SU-DHL-6 (cell line): ENCODE results near the gene FBXW4.

Experiments used
- CTCF ChIP-seq: fragments of 200-600 bp; sonication (generic); IDR thresholded peaks from one replicate; pipeline ENCODE4 v1.5.1; 2017; ENCODE audit warnings: antibody characterized with exemption, mild to moderate bottlenecking, low read length, moderate library complexity; ENCODE audit not compliant: insufficient read depth, poor library complexity, severe bottlenecking
- EZH2phosphoT487 ChIP-seq: fragments of 200-600 bp; sonication (generic), shearing (Covaris generic); conservative IDR thresholded peaks from 2 replicates; pipeline ENCODE4 v1.6.1; 2018; ENCODE audit warnings: mild to moderate bottlenecking, antibody characterized with exemption, low read length, moderate library complexity, mixed read lengths

GRCh38 chr10:101577121-101577871 is 117.7 kb downstream of the FBXW4 start:
- TF ChIP-seq CTCF (no peak), EZH2phosphoT487 (no peak)
